ENCODE measurements around the gene GAS5. TPM values are rescaled to one million over a fixed set of nuclear protein-coding genes. Genes with fewer than 3 reads are reported as not detected.

GAS5 gene
- total and polyA plus RNA-seq, 10 of the 15 experiments (the other 5 are each of a cell fraction or from before 2014, with no cell fraction given): 289 to 1,137 (median 699) TPM

- 72% methylated on average over 2 of the region's 2 CpGs for WGBS (ENCODE audit: insufficient coverage, insufficient replicate concordance, low lambda C conversion rate, missing lambda C conversion rate)
- in situ Hi-C loops (cut with MboI): no loop called here
- Histone ChIP-seq H4K20me1 (ENCODE audit: control insufficient read depth, insufficient read depth) (no peaks in the 10 kb centered on the region), H3K4me3 (no peak overlapping the region), H3K4me2 (ENCODE audit: control insufficient read depth, insufficient read depth) (no peak overlapping the region), H2AFZ (ENCODE audit: control insufficient read depth, low read depth, low read length) (no peak overlapping the region), H3K36me3 (ENCODE audit: control insufficient read depth in 2 of 2, insufficient read depth in 2 of 2, low read length in 1 of 2) (no peaks in the 10 kb centered on the region), H3K9me3 (replicated peaks; ENCODE audit: control insufficient read depth, insufficient read depth, low read length) (no peaks in the 10 kb centered on the region), H3K27me3 (replicated peaks in 1 of 2; ENCODE audit: control insufficient read depth in 2 of 2, insufficient read depth in 2 of 2, low read length in 1 of 2) (peaks cover 0 to 1% of the 10 kb centered on the region in 2 experiments; a peak in 1 of 4 replicates), H3K79me2 (ENCODE audit: control insufficient read depth, insufficient read depth, low read length) (no peaks in the 10 kb centered on the region), H3K9ac (ENCODE audit: control insufficient read depth, insufficient read depth, low read length) (no peak overlapping the region), H3K4me1 (ENCODE audit: control insufficient read depth, insufficient read depth, low read length) (no peaks in the 10 kb centered on the region), H3K27ac (ENCODE audit: control insufficient read depth, insufficient read depth) (no peak overlapping the region)
- TF ChIP-seq POU2F2 (IDR thresholded peaks at IDR 0.05; ENCODE audit: borderline replicate concordance, low read depth, low read length): no peak
- no peak for TF ChIP-seq SMAD1 (IDR thresholded peaks at IDR 0.05; ENCODE audit: low read depth, partially characterized antibody)
- TF ChIP-seq EGR1 (IDR thresholded peaks at IDR 0.05; ENCODE audit: borderline replicate concordance in 1 of 2, low read depth in 2 of 2, low read length in 2 of 2): no peak
- TF ChIP-seq, protein P1, sequence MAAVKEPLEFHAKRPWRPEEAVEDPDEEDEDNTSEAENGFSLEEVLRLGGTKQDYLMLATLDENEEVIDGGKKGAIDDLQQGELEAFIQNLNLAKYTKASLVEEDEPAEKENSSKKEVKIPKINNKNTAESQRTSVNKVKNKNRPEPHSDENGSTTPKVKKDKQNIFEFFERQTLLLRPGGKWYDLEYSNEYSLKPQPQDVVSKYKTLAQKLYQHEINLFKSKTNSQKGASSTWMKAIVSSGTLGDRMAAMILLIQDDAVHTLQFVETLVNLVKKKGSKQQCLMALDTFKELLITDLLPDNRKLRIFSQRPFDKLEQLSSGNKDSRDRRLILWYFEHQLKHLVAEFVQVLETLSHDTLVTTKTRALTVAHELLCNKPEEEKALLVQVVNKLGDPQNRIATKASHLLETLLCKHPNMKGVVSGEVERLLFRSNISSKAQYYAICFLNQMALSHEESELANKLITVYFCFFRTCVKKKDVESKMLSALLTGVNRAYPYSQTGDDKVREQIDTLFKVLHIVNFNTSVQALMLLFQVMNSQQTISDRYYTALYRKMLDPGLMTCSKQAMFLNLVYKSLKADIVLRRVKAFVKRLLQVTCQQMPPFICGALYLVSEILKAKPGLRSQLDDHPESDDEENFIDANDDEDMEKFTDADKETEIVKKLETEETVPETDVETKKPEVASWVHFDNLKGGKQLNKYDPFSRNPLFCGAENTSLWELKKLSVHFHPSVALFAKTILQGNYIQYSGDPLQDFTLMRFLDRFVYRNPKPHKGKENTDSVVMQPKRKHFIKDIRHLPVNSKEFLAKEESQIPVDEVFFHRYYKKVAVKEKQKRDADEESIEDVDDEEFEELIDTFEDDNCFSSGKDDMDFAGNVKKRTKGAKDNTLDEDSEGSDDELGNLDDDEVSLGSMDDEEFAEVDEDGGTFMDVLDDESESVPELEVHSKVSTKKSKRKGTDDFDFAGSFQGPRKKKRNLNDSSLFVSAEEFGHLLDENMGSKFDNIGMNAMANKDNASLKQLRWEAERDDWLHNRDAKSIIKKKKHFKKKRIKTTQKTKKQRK (IDR thresholded peaks at IDR 0.05; ENCODE audit: low read depth, low read length): no peak
- no peak for TF ChIP-seq MYB (IDR thresholded peaks at IDR 0.05; ENCODE audit: borderline replicate concordance, low read depth, low read length)
- TF ChIP-seq, protein P2, sequence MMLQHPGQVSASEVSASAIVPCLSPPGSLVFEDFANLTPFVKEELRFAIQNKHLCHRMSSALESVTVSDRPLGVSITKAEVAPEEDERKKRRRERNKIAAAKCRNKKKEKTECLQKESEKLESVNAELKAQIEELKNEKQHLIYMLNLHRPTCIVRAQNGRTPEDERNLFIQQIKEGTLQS (IDR thresholded peaks at IDR 0.05; ENCODE audit: borderline replicate concordance, extremely low read depth, low read depth, low read length): no peak
- TF ChIP-seq WRNIP1 (IDR thresholded peaks at IDR 0.05; ENCODE audit: borderline replicate concordance, low read depth, low read length): no peak
- no peak for TF ChIP-seq GABPA (IDR thresholded peaks at IDR 0.05; ENCODE audit: low read depth)
- no peak for TF ChIP-seq CREB1 (IDR thresholded peaks at IDR 0.05; ENCODE audit: low read depth)
- TF ChIP-seq TCF3 (IDR thresholded peaks at IDR 0.05; ENCODE audit: borderline replicate concordance, insufficient read depth, low read depth, low read length): no peak
- TF ChIP-seq TAF1 (IDR thresholded peaks at IDR 0.05; ENCODE audit: borderline replicate concordance, low read depth, low read length): no peak
- intact Hi-C loops (cut with micrococcal nuclease; ENCODE audit: unreplicated experiment): no loop called here
- ChIA-PET SMC1A (ENCODE audit: uncharacterized antibody, unreplicated experiment) (no interaction called here), POLR2A (no interaction called here), RAD21 (ENCODE audit: unreplicated experiment) (no interaction called here), CTCF (interaction anchor here (1.1 to 2.4 kb wide), 5 partner anchors 11 to 42 kb away, joined by 3 to 5 read pairs (median 4); no protein-coding TSS in a partner anchor)
- BruUV-seq (replicated peaks): no TSS peak
- FAIRE-seq: no peak
- ATAC-seq: no peak
- DNase-seq (ENCODE audit: low read depth, low spot score): no peak
Observed at GRCh38 chr1:173915596-173915995, 47.8 kb upstream of the GAS5 start.

Measured in GM12878 (cell line).